Liver (tissue), 3 donors: ENCODE results near the gene CR1.

Experiments
- EGR1 ChIP-seq, 2 donors: IDR thresholded peaks; 2 replicates each; pipeline ENCODE4 v1.6.1; 2016 to 2018; ENCODE audit warnings: antibody characterized with exemption in 2 of 2, low read depth in 2 of 2
- JUND ChIP-seq, 2 donors: IDR thresholded peaks; 2 replicates each; pipeline ENCODE4 v1.6.1; 2016; ENCODE audit warnings: antibody characterized with exemption in 2 of 2
- SP1 ChIP-seq: IDR thresholded peaks from 2 replicates; pipeline ENCODE4 v1.6.1; 2018; ENCODE audit warnings: antibody characterized with exemption, mild to moderate bottlenecking
- YY1 ChIP-seq: IDR thresholded peaks from 2 replicates; pipeline ENCODE4 v1.6.1; 2016; ENCODE audit warnings: antibody characterized with exemption, mild to moderate bottlenecking
- TF ChIP-seq, protein P1 (sequence below): fragments of 150-350 bp; IDR thresholded peaks from 2 replicates; pipeline ENCODE4 v1.5.1; 2017; ENCODE audit warnings: improper control_type of control experiment, low read depth, low read length; ENCODE audit not compliant: missing input control
- TF ChIP-seq, protein P2 (sequence below): IDR thresholded peaks from 2 replicates; pipeline ENCODE4 v1.6.1; 2016; ENCODE audit warnings: antibody characterized with exemption
- donor health status: healthy.
- donor health status: healthy.

DNA sequence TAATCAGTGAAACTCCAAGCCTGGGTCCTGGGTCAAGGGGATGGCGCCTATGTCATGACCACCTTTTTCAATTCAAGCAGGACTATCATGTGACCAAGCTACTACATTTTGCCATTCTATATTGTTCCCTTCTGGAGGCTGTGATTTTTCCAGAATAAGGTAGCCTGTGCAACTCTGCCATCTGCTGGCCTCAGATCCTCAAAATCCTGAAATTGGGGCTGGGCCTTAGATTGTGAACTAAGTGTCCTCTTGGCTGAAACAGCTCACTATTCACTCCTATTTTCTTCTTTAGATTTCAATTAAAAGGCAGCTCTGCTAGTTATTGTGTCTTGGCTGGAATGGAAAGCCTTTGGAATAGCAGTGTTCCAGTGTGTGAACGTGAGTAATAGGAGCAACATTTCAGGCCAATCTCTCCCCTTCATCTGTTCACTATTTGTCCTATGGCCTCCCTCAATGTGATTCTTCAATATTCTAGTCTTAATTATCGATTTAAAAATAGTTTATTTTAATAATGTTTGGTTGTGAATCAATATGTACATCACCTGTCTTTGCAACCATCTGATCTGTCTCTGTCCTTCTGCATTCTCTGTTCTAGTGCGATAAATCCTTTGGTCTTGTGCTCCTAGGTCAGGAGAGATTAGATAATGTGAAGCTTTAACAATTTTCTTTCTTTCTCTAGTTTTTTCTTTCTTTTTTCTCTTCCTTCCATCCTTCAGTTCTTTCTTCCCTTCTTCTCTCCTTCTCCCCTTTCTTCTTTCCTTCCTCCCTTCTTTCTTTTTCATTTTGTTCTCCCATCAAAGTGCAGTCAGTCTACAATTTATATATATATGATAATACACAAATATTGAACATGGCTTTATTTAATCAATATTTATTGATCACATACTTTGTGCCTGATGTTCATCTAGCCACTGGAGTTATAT is 69.8 kb downstream of the CR1 start:
- TF ChIP-seq EGR1 (IDR thresholded peaks at IDR 0.05; ENCODE audit: low read depth in 2 of 2) (no peak), YY1 (no peak), JUND (IDR thresholded peaks at IDR 0.05) (no peak), SP1 (no peak)
- TF ChIP-seq, protein P1, sequence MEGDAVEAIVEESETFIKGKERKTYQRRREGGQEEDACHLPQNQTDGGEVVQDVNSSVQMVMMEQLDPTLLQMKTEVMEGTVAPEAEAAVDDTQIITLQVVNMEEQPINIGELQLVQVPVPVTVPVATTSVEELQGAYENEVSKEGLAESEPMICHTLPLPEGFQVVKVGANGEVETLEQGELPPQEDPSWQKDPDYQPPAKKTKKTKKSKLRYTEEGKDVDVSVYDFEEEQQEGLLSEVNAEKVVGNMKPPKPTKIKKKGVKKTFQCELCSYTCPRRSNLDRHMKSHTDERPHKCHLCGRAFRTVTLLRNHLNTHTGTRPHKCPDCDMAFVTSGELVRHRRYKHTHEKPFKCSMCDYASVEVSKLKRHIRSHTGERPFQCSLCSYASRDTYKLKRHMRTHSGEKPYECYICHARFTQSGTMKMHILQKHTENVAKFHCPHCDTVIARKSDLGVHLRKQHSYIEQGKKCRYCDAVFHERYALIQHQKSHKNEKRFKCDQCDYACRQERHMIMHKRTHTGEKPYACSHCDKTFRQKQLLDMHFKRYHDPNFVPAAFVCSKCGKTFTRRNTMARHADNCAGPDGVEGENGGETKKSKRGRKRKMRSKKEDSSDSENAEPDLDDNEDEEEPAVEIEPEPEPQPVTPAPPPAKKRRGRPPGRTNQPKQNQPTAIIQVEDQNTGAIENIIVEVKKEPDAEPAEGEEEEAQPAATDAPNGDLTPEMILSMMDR, result peak; percentile 22
- TF ChIP-seq, protein P2, sequence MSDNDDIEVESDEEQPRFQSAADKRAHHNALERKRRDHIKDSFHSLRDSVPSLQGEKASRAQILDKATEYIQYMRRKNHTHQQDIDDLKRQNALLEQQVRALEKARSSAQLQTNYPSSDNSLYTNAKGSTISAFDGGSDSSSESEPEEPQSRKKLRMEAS, result no peak
